Neutrophil (primary cell): Measurements from ENCODE around the gene GRAP2.

Experiments
- H3K27ac ChIP-seq: fragments of 200-600 bp; sonication (generic); 2 replicates; pipeline ENCODE4 v1.5.1; 2016; ENCODE audit warnings: mild to moderate bottlenecking, moderate library complexity
- H3K27me3 ChIP-seq: fragments of 200-600 bp; sonication (generic); 2 replicates; pipeline ENCODE4 v1.6.0; 2016; ENCODE audit warnings: mild to moderate bottlenecking
- H3K36me3 ChIP-seq: fragments of 200-600 bp; sonication (generic); 2 replicates; pipeline ENCODE4 v1.5.1; 2017
- H3K4me1 ChIP-seq, 2 experiments: fragments of 200-600 bp in 1 of 2; sonication (generic) in 1 of 2; 1 replicate in 1 of 2; 2 replicates in 1 of 2; pipeline versions ENCODE4 v1.5.1 to v1.6.1; 2013 to 2016; ENCODE audit warnings: low read depth in 1 of 2, low read length in 1 of 2, mild to moderate bottlenecking in 1 of 2, moderate library complexity in 1 of 2; ENCODE audit not compliant: control insufficient read depth in 1 of 2, insufficient read depth in 1 of 2
- H3K4me3 ChIP-seq, 2 experiments: fragments of 200-600 bp in 1 of 2; sonication (generic) in 1 of 2; 1 replicate in 1 of 2; 2 replicates in 1 of 2; pipeline ENCODE4 v1.5.1; 2013 to 2016; ENCODE audit warnings: low read depth in 1 of 2, low read length in 1 of 2, mild to moderate bottlenecking in 1 of 2, moderate library complexity in 1 of 2
- H3K9me3 ChIP-seq: fragments of 200-600 bp; sonication (generic); 2 replicates; pipeline ENCODE4 v1.5.1; 2016
- TF ChIP-seq, protein P1 (sequence below): fragments of 200-600 bp; sonication (generic); IDR thresholded peaks from 2 replicates; pipeline ENCODE4 v1.5.1; 2016; ENCODE audit warnings: antibody characterized with exemption

Gene GRAP2

DNA sequence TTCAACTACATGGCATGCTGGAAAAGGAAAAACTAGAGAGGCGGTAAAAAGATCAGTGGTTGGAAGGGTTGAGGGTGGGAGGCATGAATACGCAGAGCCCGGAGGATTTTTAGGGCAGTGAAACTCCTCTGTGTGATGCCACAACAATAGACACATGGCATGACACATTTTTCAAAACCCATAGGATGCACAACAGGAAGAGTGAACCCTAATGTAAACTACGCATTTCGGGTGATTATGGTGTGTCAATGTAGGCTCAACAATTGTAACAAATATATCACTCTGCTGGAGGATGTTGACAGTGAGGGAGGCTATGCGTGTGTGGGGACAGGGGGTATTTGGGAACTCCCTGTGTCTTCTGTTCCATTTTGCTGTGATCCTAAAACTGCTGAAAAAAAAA lies 78.2 kb downstream of the GRAP2 start:
- no peaks in the 10 kb centered on the region for H3K9me3 ChIP-seq
- TF ChIP-seq, protein P1, sequence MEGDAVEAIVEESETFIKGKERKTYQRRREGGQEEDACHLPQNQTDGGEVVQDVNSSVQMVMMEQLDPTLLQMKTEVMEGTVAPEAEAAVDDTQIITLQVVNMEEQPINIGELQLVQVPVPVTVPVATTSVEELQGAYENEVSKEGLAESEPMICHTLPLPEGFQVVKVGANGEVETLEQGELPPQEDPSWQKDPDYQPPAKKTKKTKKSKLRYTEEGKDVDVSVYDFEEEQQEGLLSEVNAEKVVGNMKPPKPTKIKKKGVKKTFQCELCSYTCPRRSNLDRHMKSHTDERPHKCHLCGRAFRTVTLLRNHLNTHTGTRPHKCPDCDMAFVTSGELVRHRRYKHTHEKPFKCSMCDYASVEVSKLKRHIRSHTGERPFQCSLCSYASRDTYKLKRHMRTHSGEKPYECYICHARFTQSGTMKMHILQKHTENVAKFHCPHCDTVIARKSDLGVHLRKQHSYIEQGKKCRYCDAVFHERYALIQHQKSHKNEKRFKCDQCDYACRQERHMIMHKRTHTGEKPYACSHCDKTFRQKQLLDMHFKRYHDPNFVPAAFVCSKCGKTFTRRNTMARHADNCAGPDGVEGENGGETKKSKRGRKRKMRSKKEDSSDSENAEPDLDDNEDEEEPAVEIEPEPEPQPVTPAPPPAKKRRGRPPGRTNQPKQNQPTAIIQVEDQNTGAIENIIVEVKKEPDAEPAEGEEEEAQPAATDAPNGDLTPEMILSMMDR, result no peak
- H3K27ac ChIP-seq, result no peak overlapping the region
- no peak overlapping the region for H3K4me3 ChIP-seq
- no peaks in the 10 kb centered on the region for H3K36me3 ChIP-seq
- H3K4me1 ChIP-seq, result no peaks in the 10 kb centered on the region
- peaks cover 80% of the 10 kb centered on the region for H3K27me3 ChIP-seq

- Histone ChIP-seq H3K9me3 (no peaks in the 10 kb centered on the region), H3K27me3 (peaks cover 80% of the 10 kb centered on the region), H3K36me3 (no peaks in the 10 kb centered on the region), H3K4me3 (no peak overlapping the region), H3K27ac (no peak overlapping the region), H3K4me1 (no peaks in the 10 kb centered on the region)
- TF ChIP-seq, protein P1, result no peak
These were observed 78.6 kb downstream of the GRAP2 start for GRCh38 chr22:39979458-39979857.

- H3K4me3 ChIP-seq, result no peak overlapping the region
- no peaks in the 10 kb centered on the region for H3K9me3 ChIP-seq
- peaks cover 80% of the 10 kb centered on the region for H3K27me3 ChIP-seq
- no peak overlapping the region for H3K27ac ChIP-seq
- no peaks in the 10 kb centered on the region for H3K4me1 ChIP-seq
- TF ChIP-seq, protein P1, result no peak
- no peaks in the 10 kb centered on the region for H3K36me3 ChIP-seq
These were observed 79.7 kb downstream of the GRAP2 start for GRCh38 chr22:39980596-39980995.

DNA sequence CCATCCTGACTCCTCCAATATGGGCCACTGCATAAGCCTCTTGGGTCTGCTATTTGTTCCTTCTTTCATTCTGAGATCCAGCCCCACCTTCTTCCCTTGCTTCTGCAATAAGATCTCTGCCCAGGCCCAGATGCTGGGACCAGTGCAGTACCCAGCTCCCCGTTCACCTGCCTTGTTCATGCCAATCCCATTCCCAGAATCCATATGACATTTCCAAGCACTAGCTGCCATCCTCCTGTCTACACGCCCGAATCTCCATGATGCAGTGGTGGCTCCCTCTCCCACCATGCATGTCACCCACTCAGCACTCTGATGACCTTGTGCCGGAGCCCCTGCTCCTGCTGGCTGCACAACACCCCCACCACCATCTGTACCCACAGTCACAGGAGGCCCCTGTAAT lies 82.5 kb downstream of the GRAP2 start:
- TF ChIP-seq, protein P1, result no peak
- Histone ChIP-seq H3K36me3 (no peaks in the 10 kb centered on the region), H3K27ac (no peak overlapping the region), H3K9me3 (no peaks in the 10 kb centered on the region), H3K27me3 (peaks cover 74% of the 10 kb centered on the region), H3K4me1 (no peaks in the 10 kb centered on the region), H3K4me3 (no peak overlapping the region)

- TF ChIP-seq, protein P1, result no peak
- Histone ChIP-seq H3K27me3 (peaks cover 74% of the 10 kb centered on the region), H3K4me1 (no peaks in the 10 kb centered on the region), H3K9me3 (no peaks in the 10 kb centered on the region), H3K4me3 (no peak overlapping the region), H3K36me3 (no peaks in the 10 kb centered on the region), H3K27ac (no peak overlapping the region)
These were observed 83.1 kb downstream of the GRAP2 start for GRCh38 chr22:39984006-39984405.

- no peaks in the 10 kb centered on the region for H3K9me3 ChIP-seq
- H3K27ac ChIP-seq, result no peak overlapping the region
- no peaks in the 10 kb centered on the region for H3K4me1 ChIP-seq
- H3K27me3 ChIP-seq, result peaks cover 74% of the 10 kb centered on the region
- no peaks in the 10 kb centered on the region for H3K36me3 ChIP-seq
- H3K4me3 ChIP-seq, result no peak overlapping the region
- TF ChIP-seq, protein P1, result no peak
These were observed 83.9 kb downstream of the GRAP2 start for GRCh38 chr22:39984746-39985145.
